Activated T-cell treated with anti-CD3 and anti-CD28 coated beads, Interleukin-2, amount 50 U/mL, for 48 hours (primary cell): ENCODE data around the gene ZNF18.
"Not testable (repeated sequence)": the region's sequence is repeated elsewhere in the genome, so short reads cannot be mapped to it uniquely, and the experiment has no call there.

Experiments
- DNase-seq, 2 experiments: peaks; one replicate each; pipeline ENCODE4 v3.0.0-alpha.2; 2020

The ZNF18 gene

GRCh38 chr17:11981862-11982261 is 15.4 kb downstream of the ZNF18 start:
- DNase-seq: no peak

DNA sequence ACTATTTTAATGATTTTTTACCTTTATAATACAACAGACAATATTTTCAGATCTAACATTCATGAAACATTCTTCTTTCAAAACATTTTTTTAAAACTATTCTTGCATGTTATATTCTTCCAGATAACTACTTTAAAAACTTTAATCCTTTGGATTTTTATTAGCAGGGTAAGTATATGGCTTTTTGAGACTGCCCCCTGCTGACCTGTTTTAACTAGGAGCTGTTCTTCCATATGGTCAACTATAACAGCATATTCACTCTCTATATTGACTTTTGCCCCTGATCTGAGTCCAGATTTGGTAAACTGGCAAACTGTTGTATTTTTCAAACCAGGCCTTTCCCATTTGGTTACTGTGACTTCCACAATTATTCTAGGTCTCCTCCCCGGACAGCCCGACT is 16.5 kb downstream of the ZNF18 start:
- DNase-seq: no peak

DNA sequence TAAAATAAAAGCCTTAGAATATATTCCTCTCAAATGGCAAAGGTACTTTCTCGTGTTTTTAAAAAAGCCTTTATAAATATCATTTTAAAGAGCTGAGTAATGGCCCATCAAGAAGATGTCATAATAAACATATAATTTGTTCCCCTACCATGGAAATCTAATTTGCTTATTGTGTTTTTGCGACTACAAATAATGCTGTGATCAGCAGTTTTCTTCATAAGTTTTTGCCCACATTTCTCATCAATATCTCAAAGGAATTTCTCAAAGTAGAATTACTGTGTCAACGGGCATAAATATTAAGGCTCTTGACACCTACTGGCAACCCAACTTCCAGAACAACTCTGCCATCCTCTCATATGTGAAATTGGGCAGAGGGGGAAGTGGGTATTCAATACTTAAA is 17.5 kb downstream of the ZNF18 start:
- no peak for DNase-seq

DNA sequence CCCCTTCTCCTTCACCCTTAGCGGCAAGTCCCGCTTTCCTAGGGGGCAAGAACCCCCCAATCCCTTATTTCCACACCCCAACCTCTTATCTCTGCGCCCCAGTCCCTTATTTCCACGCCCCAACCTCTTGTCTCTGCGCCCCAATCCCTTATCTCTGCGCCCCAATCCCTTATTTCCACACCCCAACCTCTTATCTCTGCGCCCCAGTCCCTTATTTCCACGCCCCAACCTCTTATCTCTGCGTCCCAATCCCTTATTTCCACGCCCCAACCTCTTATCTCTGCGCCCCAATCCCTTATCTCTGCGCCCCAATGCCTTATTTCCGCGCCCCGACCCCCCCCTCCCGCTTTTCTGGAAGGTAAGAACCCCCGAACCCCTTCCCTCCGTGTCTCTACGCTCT is 24.5 kb downstream of the ZNF18 start:
- not testable (repeated sequence) for DNase-seq

DNA sequence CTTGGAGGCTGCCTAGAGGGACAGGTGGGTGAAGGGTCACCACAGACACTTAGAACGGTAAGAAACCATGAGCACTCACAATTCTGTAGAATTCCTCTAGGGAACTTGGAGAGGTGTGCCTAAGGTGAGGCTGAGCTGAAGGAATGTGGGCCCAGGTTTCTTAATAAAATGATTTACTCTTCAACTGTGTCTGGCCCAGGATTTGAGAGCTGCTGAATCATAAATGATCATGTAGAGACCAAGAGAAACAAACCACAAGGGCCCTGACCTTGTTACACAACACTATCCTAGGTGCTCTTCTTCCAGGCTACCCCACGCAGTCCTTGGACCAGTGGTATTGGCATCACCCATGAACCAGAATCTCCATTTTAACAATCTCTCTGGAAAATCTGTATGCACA is 27.7 kb downstream of the ZNF18 start:
- DNase-seq: no peak

DNA sequence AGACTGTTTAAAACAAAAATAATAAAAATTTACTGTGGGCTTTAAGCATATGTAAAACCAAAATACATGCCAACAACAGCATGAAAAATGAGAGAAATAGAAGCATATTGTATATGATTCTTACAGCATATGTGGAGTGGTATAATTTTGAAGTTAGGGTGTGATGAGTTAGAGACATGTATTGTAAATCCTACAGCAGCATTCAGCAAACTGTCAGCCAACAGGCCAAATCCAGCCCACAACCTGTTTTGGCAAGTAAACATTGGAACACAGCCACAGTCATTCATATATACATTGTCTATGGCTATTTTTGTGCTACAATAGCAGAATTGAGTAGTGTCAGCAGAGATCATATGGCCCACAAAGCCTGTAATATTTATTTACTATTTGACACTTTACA is 42.3 kb downstream of the ZNF18 start:
- no peak for DNase-seq

DNA sequence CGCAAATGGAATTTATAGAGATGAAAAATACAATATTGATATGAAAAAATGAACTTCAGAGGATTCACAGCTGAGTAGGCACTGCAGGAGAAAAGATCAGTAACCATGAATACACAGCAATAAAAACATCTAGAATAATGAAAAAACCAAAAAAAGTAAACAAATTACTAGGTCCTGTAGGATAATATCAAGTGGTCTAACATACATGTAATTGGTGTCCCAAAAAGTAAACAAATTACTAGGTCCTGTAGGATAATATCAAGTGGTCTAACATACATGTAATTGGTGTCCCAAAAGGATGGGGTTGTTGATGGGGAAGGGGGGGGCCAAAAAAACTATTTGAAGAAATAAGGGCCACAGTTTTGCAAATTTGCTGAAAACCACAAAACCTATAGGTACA is 43.4 kb downstream of the ZNF18 start:
- no peak for DNase-seq

- no peak for DNase-seq
Measured at GRCh38 chr17:11952610-11953009, 44.7 kb downstream of the ZNF18 start.

- no peak for DNase-seq
Measured at GRCh38 chr17:11950771-11951519, 46.3 kb downstream of the ZNF18 start.

GRCh38 chr17:11949571-11949970 is 47.7 kb downstream of the ZNF18 start:
- not testable (repeated sequence) for DNase-seq

GRCh38 chr17:11948789-11949188 is 48.5 kb downstream of the ZNF18 start:
- DNase-seq: no peak

DNA sequence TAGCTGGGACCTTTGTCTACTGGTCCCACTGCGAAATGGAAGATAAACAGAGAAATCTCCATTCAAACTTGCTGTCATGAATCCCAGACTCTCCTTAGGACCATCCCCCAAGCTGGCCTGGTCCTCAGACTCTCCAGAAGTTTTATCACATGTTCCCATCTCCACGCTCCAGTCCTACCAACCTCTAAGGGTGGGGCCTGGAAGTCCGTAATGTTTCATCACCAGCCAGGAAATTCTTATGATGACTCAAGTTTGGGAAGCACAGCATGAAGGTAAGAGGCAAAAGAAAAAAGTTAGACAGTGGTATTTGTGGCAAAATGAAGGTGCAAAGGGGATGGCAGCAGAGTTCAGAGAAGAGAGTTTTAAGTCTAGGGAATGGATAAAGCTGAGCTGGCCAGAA is 52.7 kb downstream of the ZNF18 start:
- DNase-seq: no peak

DNA sequence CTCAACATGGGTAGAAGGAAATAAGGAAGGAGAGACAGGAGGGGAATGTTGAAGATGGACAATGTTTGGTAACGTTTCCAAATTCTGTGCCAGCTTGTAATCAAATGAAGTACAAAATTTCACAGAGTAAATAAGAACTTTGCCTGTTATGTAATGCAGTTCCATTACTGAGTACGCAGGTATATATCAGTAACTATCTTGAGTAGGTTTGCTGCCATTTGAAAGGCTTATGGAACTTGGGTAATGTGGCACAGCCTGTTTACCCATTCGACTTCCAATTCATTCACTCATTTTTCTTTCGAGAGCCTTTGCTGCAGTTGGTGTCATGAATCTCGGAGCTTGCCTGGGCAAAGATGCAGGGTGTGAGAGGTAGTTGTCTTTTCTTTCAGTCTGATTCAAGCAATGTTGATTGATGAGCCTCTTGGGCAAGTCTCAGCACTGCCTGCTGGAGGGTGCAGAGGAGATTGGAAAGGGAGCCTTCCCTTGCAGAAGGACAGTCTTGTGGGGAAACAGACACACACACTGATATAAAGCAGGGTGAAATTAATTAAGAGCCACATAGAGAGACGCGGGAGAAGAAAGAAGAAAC is 53.4 kb downstream of the ZNF18 start:
- DNase-seq: no peak

DNA sequence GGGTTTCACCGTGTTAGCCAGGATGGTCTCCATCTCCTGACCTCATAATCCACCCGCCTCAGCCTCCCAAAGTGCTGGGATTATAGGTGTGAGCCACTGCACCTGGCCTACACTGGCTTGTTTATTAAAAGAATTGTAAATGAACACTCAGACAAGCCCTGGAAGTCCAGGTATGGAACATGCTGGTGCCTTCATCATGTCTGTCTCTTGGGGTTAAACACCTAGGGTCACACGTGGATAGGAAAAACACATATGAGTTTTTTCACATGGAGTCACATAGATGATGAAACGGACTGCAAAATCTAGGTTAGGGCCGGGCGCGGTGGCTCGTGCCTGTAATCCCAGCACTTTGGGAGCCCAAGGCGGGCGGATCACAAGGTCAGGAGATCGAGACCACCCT is 54.2 kb downstream of the ZNF18 start:
- not testable (repeated sequence) for DNase-seq

GRCh38 chr17:11940904-11941303 is 56.4 kb downstream of the ZNF18 start:
- no peak for DNase-seq

DNA sequence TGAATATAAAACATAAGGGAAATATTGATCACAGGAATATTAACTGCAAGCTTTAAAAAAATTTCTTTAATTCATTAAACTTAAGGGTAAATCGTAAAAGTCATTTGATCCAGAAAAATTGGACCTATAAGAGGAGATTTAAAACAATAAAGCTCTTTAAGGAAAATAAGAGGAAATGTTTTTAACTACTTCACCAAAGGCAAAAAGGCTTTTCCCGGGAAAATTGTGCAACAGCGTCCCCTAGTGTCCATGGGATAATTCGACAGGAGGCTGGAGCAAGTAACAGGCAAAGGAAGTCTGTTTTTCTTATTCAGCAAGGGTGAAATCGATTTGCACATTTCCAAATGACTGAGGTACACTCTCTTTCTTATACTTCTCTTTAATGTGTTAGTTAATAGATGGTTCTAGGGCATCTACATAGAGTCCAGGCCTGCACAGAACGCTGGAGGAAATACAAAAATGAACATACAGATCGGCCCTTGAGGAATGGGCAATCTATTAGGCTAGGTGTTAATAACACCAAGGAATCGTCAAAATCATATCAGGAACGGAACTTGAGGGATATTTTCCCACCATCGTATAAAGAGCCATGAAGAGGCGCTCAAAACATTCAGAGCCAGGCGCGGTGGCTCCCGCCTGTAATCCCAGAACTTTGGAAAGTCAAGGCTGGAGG is 61.4 kb downstream of the ZNF18 start:
- peak; percentile 46 to 50 for DNase-seq

GRCh38 chr17:11932337-11932898 is 64.9 kb downstream of the ZNF18 start:
- no peak for DNase-seq

DNA sequence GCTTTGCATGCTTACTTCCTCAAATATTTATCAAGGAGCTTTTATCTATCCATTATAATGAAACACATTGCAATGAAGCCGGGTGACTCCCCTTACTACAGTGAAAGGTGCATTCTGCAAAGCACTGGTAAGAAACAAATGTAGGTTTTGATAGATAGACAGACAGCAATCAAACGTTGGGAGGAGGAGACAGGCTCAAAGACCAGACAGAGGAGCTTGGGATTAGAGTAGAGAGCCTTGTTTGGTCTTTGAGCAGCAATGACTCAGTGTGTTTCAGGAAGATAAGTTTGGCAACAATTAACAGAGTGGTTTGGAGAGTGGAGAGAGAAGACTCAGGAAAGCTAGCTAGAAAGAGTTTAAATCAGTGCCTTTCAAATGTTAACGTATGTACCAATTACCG is 68.8 kb downstream of the ZNF18 start:
- DNase-seq: no peak
